PFSK-1 (cell line): Measurements from ENCODE around the gene IRAK1.

ENCODE experiments used
- FOXP2 ChIP-seq: optimal IDR thresholded peaks from 2 replicates; pipeline ENCODE3; 2011; ENCODE audit warnings: borderline replicate concordance, control low read depth, inconsistent platforms; ENCODE audit not compliant: insufficient read depth; ENCODE audit errors: extremely low read length, extremely low read depth
- POLR2AphosphoS5 ChIP-seq: IDR thresholded peaks from 2 replicates; pipeline ENCODE4 v1.6.1; 2012; ENCODE audit warnings: low read depth, mild to moderate bottlenecking, control low read depth, low read length, moderate library complexity
- REST ChIP-seq, 2 experiments: IDR thresholded peaks; 2 replicates each; pipeline versions ENCODE4 v1.6.1 to v1.8.0; 2011 to 2012; ENCODE audit warnings: low read depth in 2 of 2, low read length in 2 of 2, control low read depth in 1 of 2, inconsistent platforms in 1 of 2, mild to moderate bottlenecking in 1 of 2, moderate library complexity in 1 of 2; ENCODE audit not compliant: insufficient read depth in 1 of 2
- SIN3A ChIP-seq: IDR thresholded peaks from 2 replicates; pipeline ENCODE4 v1.6.1; 2012; ENCODE audit warnings: mild to moderate bottlenecking, low read length, moderate library complexity, borderline replicate concordance; ENCODE audit not compliant: insufficient read depth
- TAF1 ChIP-seq: IDR thresholded peaks from 2 replicates; pipeline ENCODE4 v1.6.1; 2012; ENCODE audit warnings: low read length, control low read depth, borderline replicate concordance; ENCODE audit not compliant: insufficient read depth

GRCh38 chrX:153983321-153983801 lies 36.3 kb downstream of the IRAK1 start:
- TF ChIP-seq POLR2AphosphoS5 = no peak
- no peak for TF ChIP-seq TAF1
- TF ChIP-seq SIN3A = no peak
- no peak for TF ChIP-seq FOXP2
- TF ChIP-seq REST (IDR thresholded peaks at IDR 0.05; ENCODE audit: insufficient read depth in 1 of 2, low read depth in 2 of 2, low read length in 2 of 2) = no peak
